ENCODE measurements around the gene DOCK10. TPM values are rescaled to one million over a fixed set of nuclear protein-coding genes. Genes with fewer than 3 reads are reported as not detected.

Gene DOCK10
- total RNA-seq, 1 experiment from 2014 or later: 28.9 TPM

DNA sequence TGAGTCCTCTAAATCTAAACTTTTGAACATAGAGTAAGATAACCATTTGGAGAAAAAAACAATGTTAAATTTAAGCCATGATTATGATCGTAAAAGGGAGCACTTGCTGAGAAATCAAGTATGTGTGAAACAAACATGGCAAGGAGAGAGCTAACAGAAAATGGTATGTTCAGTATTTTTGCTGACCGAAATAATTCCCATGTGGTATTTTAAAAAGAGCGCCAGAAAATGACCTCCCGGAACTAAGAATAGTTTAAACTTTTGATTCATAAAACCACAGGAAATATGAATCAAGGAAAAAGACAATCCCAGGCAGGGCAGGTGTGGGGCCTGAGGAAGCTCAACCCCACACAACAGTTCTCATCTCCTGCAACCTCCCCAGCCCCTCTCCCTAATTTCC, 74.2 kb downstream of the DOCK10 start:
- Histone ChIP-seq H3K9me3 (ENCODE audit: insufficient read depth, low read depth) (no peaks in the 10 kb centered on the region), H4K20me1 (ENCODE audit: insufficient read depth) (no peaks in the 10 kb centered on the region), H3K79me2 (ENCODE audit: low read depth) (no peaks in the 10 kb centered on the region), H3K4me3 (no peak overlapping the region), H3F3A (ENCODE audit: insufficient read depth, low read depth) (peaks cover 3% of the 10 kb centered on the region; the same call in 1 of the 2 replicates), H3K27me3 (ENCODE audit: insufficient read depth, low read depth) (no peaks in the 10 kb centered on the region), H3K4me2 (no peak overlapping the region), H3K27ac (no peak overlapping the region), H3K36me3 (ENCODE audit: low read depth) (no peaks in the 10 kb centered on the region), H3K9me2 (ENCODE audit: insufficient read depth) (no peaks in the 10 kb centered on the region), H3K4me1 (replicated peaks; ENCODE audit: insufficient read depth) (peaks cover 19% of the 10 kb centered on the region), H2AFZ (no peak overlapping the region)
- BruUV-seq (replicated peaks): no TSS peak
- ChIA-PET CTCF (interaction anchor here (0.6 kb wide), 1 partner anchor 33 kb away, joined by 6 read pairs; no protein-coding TSS in a partner anchor), POLR2A (ENCODE audit: unreplicated experiment) (interaction anchor here (0.7 kb wide), 1 partner anchor 1050 kb away, joined by 4 read pairs; no protein-coding TSS in a partner anchor)
- intact Hi-C loops (cut with micrococcal nuclease; ENCODE audit: unreplicated experiment): no loop called here
- no peak for DNase-seq
- no peak for TF ChIP-seq EZH2 (IDR thresholded peaks at IDR 0.05; ENCODE audit: low read depth)
- TF ChIP-seq, protein P1, sequence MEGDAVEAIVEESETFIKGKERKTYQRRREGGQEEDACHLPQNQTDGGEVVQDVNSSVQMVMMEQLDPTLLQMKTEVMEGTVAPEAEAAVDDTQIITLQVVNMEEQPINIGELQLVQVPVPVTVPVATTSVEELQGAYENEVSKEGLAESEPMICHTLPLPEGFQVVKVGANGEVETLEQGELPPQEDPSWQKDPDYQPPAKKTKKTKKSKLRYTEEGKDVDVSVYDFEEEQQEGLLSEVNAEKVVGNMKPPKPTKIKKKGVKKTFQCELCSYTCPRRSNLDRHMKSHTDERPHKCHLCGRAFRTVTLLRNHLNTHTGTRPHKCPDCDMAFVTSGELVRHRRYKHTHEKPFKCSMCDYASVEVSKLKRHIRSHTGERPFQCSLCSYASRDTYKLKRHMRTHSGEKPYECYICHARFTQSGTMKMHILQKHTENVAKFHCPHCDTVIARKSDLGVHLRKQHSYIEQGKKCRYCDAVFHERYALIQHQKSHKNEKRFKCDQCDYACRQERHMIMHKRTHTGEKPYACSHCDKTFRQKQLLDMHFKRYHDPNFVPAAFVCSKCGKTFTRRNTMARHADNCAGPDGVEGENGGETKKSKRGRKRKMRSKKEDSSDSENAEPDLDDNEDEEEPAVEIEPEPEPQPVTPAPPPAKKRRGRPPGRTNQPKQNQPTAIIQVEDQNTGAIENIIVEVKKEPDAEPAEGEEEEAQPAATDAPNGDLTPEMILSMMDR (conservative IDR thresholded peaks at IDR 0.05): no peak

DNA sequence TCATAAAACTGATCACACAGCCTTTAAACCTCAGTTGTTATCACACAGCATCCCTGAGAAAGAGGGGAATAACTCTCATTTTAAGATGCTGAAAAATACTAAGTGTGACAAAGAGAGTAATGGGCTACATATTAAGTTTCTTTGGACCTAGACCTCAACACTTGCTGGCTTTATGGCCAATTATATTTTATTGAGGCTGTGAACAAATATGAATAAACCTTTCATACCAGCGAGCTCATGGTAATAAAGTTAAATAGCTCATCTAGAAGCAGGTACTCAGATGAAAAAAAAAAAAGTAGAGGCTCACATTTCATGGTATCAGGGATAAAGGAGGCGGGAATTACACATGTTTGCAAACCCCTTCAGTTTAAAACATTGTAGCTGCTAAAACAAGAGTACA, 75.7 kb downstream of the DOCK10 start:
- Histone ChIP-seq H3K4me2 (no peak overlapping the region), H3K27ac (no peak overlapping the region), H3K27me3 (ENCODE audit: insufficient read depth, low read depth) (no peaks in the 10 kb centered on the region), H2AFZ (no peak overlapping the region), H3K79me2 (ENCODE audit: low read depth) (no peaks in the 10 kb centered on the region), H3K4me3 (no peak overlapping the region), H4K20me1 (ENCODE audit: insufficient read depth) (no peaks in the 10 kb centered on the region), H3K9me3 (ENCODE audit: insufficient read depth, low read depth) (no peaks in the 10 kb centered on the region), H3K36me3 (ENCODE audit: low read depth) (no peaks in the 10 kb centered on the region), H3F3A (ENCODE audit: insufficient read depth, low read depth) (peaks cover 3% of the 10 kb centered on the region; the same call in 1 of the 2 replicates), H3K9me2 (ENCODE audit: insufficient read depth) (no peaks in the 10 kb centered on the region), H3K4me1 (replicated peaks; ENCODE audit: insufficient read depth) (peaks cover 11% of the 10 kb centered on the region)
- no peak for DNase-seq
- POLR2A ChIA-PET (ENCODE audit: unreplicated experiment): no interaction called here
- CTCF ChIA-PET: no interaction called here
- TF ChIP-seq EZH2 (IDR thresholded peaks at IDR 0.05; ENCODE audit: low read depth): no peak
- TF ChIP-seq, protein P1 (conservative IDR thresholded peaks at IDR 0.05): no peak
- intact Hi-C loops (cut with micrococcal nuclease; ENCODE audit: unreplicated experiment): no loop called here
- BruUV-seq (replicated peaks): no TSS peak

- Histone ChIP-seq H3K4me1 (replicated peaks; ENCODE audit: insufficient read depth) (no peaks in the 10 kb centered on the region), H3K27ac (no peak overlapping the region), H4K20me1 (ENCODE audit: insufficient read depth) (no peaks in the 10 kb centered on the region), H3K9me3 (ENCODE audit: insufficient read depth, low read depth) (no peaks in the 10 kb centered on the region), H3K36me3 (ENCODE audit: low read depth) (no peaks in the 10 kb centered on the region), H3K9me2 (ENCODE audit: insufficient read depth) (no peaks in the 10 kb centered on the region), H3K4me3 (no peak overlapping the region), H3K79me2 (ENCODE audit: low read depth) (no peaks in the 10 kb centered on the region), H2AFZ (no peak overlapping the region), H3K27me3 (ENCODE audit: insufficient read depth, low read depth) (no peaks in the 10 kb centered on the region), H3F3A (ENCODE audit: insufficient read depth, low read depth) (no peaks in the 10 kb centered on the region), H3K4me2 (no peak overlapping the region)
- intact Hi-C loops (cut with micrococcal nuclease; ENCODE audit: unreplicated experiment): no loop called here
- no peak for DNase-seq
- ChIA-PET POLR2A (ENCODE audit: unreplicated experiment) (no interaction called here), CTCF (interaction anchor here (0.6 kb wide), 1 partner anchor 12 kb away, joined by 3 read pairs; no protein-coding TSS in a partner anchor)
- no TSS peak for BruUV-seq (replicated peaks)
- no peak for TF ChIP-seq EZH2 (IDR thresholded peaks at IDR 0.05; ENCODE audit: low read depth)
- TF ChIP-seq, protein P1 (conservative IDR thresholded peaks at IDR 0.05): no peak
These were observed 82.7 kb downstream of the DOCK10 start for GRCh38 chr2:224959556-224959955.

All from PC-9 (cell line).